ENCODE data around the gene DHRS1.
"Not testable (repeated sequence)": the region's sequence is repeated elsewhere in the genome, so short reads cannot be mapped to it uniquely, and the experiment has no call there.

The DHRS1 gene

GRCh38 chr14:24330973-24331674 is 31.5 kb upstream of the DHRS1 start:
- no peaks in the 10 kb centered on the region for H3K36me3 ChIP-seq (replicated peaks; ENCODE audit: low read depth, low read length)
- no peak overlapping the region for H3K9ac ChIP-seq (ENCODE audit: low read length)
- H3K27ac ChIP-seq (ENCODE audit: low read length) = no peak overlapping the region
- peaks cover 21% of the 10 kb centered on the region for H3K27me3 ChIP-seq (ENCODE audit: low read depth, low read length)
- H3K79me2 ChIP-seq (ENCODE audit: low read length) = no peaks in the 10 kb centered on the region
- TF ChIP-seq EZH2phosphoT487 (IDR thresholded peaks at IDR 0.05; ENCODE audit: low read depth) = no peak
- no peak for TF ChIP-seq CTCF (IDR thresholded peaks at IDR 0.05; ENCODE audit: low read depth, low read length)
- peaks cover 19% of the 10 kb centered on the region for H3K4me1 ChIP-seq (ENCODE audit: low read length)
- H3K4me2 ChIP-seq (ENCODE audit: low read length) = no peak overlapping the region; the same call in 1 of the 2 replicates
- no peak overlapping the region for H3K4me3 ChIP-seq (ENCODE audit: low read length)
- no peaks in the 10 kb centered on the region for H3K9me3 ChIP-seq (ENCODE audit: insufficient read depth, low read length)
- H4K20me1 ChIP-seq (ENCODE audit: insufficient read depth, low read length) = no peaks in the 10 kb centered on the region
- peak overlapping the region; percentile 41; the same call in 1 of the 2 replicates for H2AFZ ChIP-seq (ENCODE audit: low read depth, low read length)

GRCh38 chr14:24329736-24330135 is 30.2 kb upstream of the DHRS1 start:
- peaks cover 15% of the 10 kb centered on the region for H3K27me3 ChIP-seq (ENCODE audit: low read depth, low read length)
- no peak overlapping the region for H3K4me3 ChIP-seq (ENCODE audit: low read length)
- H2AFZ ChIP-seq (ENCODE audit: low read depth, low read length) = no peak overlapping the region
- TF ChIP-seq CTCF (IDR thresholded peaks at IDR 0.05; ENCODE audit: low read depth, low read length) = no peak
- TF ChIP-seq EZH2phosphoT487 (IDR thresholded peaks at IDR 0.05; ENCODE audit: low read depth) = no peak
- no peak overlapping the region for H3K9ac ChIP-seq (ENCODE audit: low read length)
- H3K27ac ChIP-seq (ENCODE audit: low read length) = no peak overlapping the region
- H3K36me3 ChIP-seq (replicated peaks; ENCODE audit: low read depth, low read length) = no peaks in the 10 kb centered on the region
- H3K4me2 ChIP-seq (ENCODE audit: low read length) = no peak overlapping the region
- no peaks in the 10 kb centered on the region for H3K9me3 ChIP-seq (ENCODE audit: insufficient read depth, low read length)
- peaks cover 19% of the 10 kb centered on the region for H3K4me1 ChIP-seq (ENCODE audit: low read length)
- H3K79me2 ChIP-seq (ENCODE audit: low read length) = no peaks in the 10 kb centered on the region
- no peaks in the 10 kb centered on the region for H4K20me1 ChIP-seq (ENCODE audit: insufficient read depth, low read length)

- Histone ChIP-seq H4K20me1 (ENCODE audit: insufficient read depth, low read length) (no peaks in the 10 kb centered on the region), H3K79me2 (ENCODE audit: low read length) (no peaks in the 10 kb centered on the region), H3K36me3 (replicated peaks; ENCODE audit: low read depth, low read length) (no peaks in the 10 kb centered on the region), H3K27ac (ENCODE audit: low read length) (no peak overlapping the region), H3K9ac (ENCODE audit: low read length) (no peak overlapping the region), H2AFZ (ENCODE audit: low read depth, low read length) (no peak overlapping the region), H3K4me1 (ENCODE audit: low read length) (peaks cover 17% of the 10 kb centered on the region), H3K27me3 (ENCODE audit: low read depth, low read length) (peaks cover 9% of the 10 kb centered on the region), H3K4me2 (ENCODE audit: low read length) (no peak overlapping the region), H3K9me3 (ENCODE audit: insufficient read depth, low read length) (no peaks in the 10 kb centered on the region), H3K4me3 (ENCODE audit: low read length) (no peak overlapping the region)
- no peak for TF ChIP-seq EZH2phosphoT487 (IDR thresholded peaks at IDR 0.05; ENCODE audit: low read depth)
- no peak for TF ChIP-seq CTCF (IDR thresholded peaks at IDR 0.05; ENCODE audit: low read depth, low read length)
These were observed 29.6 kb upstream of the DHRS1 start for GRCh38 chr14:24329073-24329663.

GRCh38 chr14:24327914-24328313 is 28.3 kb upstream of the DHRS1 start:
- H3K36me3 ChIP-seq (replicated peaks; ENCODE audit: low read depth, low read length); H4K20me1 ChIP-seq (ENCODE audit: insufficient read depth, low read length); H3K27me3 ChIP-seq (ENCODE audit: low read depth, low read length); H2AFZ ChIP-seq (ENCODE audit: low read depth, low read length); H3K9me3 ChIP-seq (ENCODE audit: insufficient read depth, low read length); H3K79me2 ChIP-seq (ENCODE audit: low read length); H3K4me3 ChIP-seq (ENCODE audit: low read length); H3K27ac ChIP-seq (ENCODE audit: low read length); H3K9ac ChIP-seq (ENCODE audit: low read length): not testable (repeated sequence)
- Histone ChIP-seq H3K4me1 (ENCODE audit: low read length) (peaks cover 12% of the 10 kb centered on the region), H3K4me2 (ENCODE audit: low read length) (0 out of 2 replicates have a peak overlapping the region, but pooled peaks have one; percentile 30)
- peak; percentile 31 for TF ChIP-seq CTCF (IDR thresholded peaks at IDR 0.05; ENCODE audit: low read depth, low read length)

All from OCI-LY3 (cell line).